Upper lobe of left lung (tissue), 4 donors: ENCODE measurements around the gene RNF41.

Experiments used
- EP300 ChIP-seq, 4 donors: sonication (generic); formaldehyde crosslinking; IDR thresholded peaks; one replicate each; pipeline ENCODE4 v1.5.1; 2017; ENCODE audit warnings: antibody characterized with exemption in 4 of 4, control low read depth in 2 of 4
- POLR2A ChIP-seq, 4 donors: fragments of 450-650 bp; IDR thresholded peaks; one replicate each; pipeline ENCODE4 v1.5.1; 2016 to 2017; ENCODE audit warnings: antibody characterized with exemption in 4 of 4, mild to moderate bottlenecking in 2 of 4
- TF ChIP-seq, protein P1 (sequence below), 6 experiments: fragments of 450-650 bp in 4 of 6; fragments of 200-600 bp in 2 of 6; sonication (generic) in 2 of 6; IDR thresholded peaks; one replicate each; pipeline ENCODE4 v1.5.1; 2016 to 2019; ENCODE audit warnings: antibody characterized with exemption in 6 of 6

DNA sequence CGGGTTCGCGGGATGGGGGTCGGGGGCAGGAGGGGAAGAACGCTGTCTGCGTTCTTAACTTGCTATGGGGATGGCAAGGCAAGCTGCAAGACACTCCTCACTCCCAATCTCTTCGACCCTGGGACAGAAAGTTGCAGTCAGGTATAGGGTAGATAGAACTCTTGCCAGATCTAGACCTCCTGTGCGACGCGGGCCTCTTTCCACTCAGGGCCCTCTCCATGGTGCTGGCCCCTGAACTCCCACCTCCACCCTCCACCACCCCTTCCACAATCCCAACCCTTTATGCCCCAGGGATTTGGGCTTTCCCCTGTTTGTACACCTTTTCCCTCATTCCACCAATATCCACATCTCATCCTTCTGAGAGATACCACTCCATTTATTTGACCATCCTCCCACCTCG, 3.2 kb upstream of the RNF41 start:
- TF ChIP-seq, protein P1, sequence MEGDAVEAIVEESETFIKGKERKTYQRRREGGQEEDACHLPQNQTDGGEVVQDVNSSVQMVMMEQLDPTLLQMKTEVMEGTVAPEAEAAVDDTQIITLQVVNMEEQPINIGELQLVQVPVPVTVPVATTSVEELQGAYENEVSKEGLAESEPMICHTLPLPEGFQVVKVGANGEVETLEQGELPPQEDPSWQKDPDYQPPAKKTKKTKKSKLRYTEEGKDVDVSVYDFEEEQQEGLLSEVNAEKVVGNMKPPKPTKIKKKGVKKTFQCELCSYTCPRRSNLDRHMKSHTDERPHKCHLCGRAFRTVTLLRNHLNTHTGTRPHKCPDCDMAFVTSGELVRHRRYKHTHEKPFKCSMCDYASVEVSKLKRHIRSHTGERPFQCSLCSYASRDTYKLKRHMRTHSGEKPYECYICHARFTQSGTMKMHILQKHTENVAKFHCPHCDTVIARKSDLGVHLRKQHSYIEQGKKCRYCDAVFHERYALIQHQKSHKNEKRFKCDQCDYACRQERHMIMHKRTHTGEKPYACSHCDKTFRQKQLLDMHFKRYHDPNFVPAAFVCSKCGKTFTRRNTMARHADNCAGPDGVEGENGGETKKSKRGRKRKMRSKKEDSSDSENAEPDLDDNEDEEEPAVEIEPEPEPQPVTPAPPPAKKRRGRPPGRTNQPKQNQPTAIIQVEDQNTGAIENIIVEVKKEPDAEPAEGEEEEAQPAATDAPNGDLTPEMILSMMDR (IDR thresholded peaks at IDR 0.05) = no peak
- TF ChIP-seq POLR2A (IDR thresholded peaks at IDR 0.05) = no peak
- no peak for TF ChIP-seq EP300 (IDR thresholded peaks at IDR 0.05)
